Fibroblast of the aortic adventitia (primary cell): ENCODE data around the gene TRIM40. TPM values are rescaled to one million over a fixed set of nuclear protein-coding genes. Genes with fewer than 3 reads are reported as not detected.

ENCODE experiments used
- DNase-seq: peaks from one replicate; pipeline ENCODE4 v3.0.0-alpha.2; 2010; ENCODE audit warnings: low read depth
- H3K4me3 ChIP-seq: 2 replicates; pipeline ENCODE4 v1.5.1; 2011; ENCODE audit warnings: low read depth, mild to moderate bottlenecking, control low read depth, low read length, moderate library complexity
- CTCF ChIP-seq: IDR thresholded peaks from 2 replicates; pipeline ENCODE4 v1.5.1; 2011; ENCODE audit warnings: mild to moderate bottlenecking, low read length, control low read depth, inconsistent platforms; ENCODE audit not compliant: insufficient read depth
- total RNA-seq: library from RNA; depleted of rRNA; stranded (reverse); fragments of >200 nt; gene quantifications from 2 replicates; pipeline ENCODE4 v1.2.3, GENCODE V29; 2012; ENCODE audit warnings: low replicate concordance

Gene TRIM40
- total RNA-seq, 1 donor: not detected

- no peak for DNase-seq
- H3K4me3 ChIP-seq: no peak overlapping the region
- no peak for TF ChIP-seq CTCF
Measured at GRCh38 chr6:30097902-30098768, 37.8 kb upstream of the TRIM40 start.

- H3K4me3 ChIP-seq: no peak overlapping the region
- no peak for DNase-seq
- no peak for TF ChIP-seq CTCF
Measured at GRCh38 chr6:30100154-30100553, 35.8 kb upstream of the TRIM40 start.

DNA sequence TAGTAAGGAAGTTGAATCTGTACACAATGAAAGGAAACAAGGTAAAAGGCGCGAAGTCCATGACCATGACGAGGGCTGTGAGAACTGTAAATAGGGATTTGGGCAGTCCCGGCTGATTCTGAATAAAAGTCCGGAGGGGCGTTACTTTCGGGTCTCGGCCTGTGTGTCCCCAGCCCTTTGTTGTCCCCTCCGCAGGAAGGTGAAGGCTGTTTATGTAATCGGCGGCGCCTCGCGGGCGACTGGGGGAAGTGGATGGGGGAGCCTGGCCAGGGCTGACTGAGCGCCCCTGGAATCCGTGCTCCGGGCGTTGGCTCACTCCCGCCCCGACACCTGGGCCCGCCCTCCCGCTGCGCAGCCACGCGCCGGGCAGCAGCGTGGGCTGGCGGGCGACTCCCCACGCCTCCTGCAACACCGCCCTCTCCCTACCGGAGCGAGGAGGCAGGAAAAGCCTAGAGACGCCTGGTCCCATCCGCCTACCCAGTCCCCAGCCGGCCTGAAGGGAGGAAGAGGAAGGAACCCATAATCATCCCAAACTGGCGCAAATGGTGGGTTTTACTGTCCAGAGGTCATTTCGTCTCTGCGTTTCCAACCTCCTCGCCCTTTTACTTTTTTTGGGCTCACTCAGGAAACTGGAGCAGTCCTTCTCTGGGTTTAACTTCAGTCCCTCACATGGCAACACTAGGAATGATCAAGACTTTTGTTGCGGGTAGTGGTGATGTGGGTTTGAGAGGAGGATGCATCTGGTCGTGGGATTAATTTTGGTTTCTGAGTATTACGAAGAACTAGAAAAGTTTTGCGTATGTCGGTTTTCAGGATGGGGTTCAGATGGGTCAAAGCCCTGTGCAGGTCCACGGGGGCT is 35.1 kb upstream of the TRIM40 start:
- TF ChIP-seq CTCF: no peak
- DNase-seq: no peak
- peak overlapping the region; percentile 49 for H3K4me3 ChIP-seq

- peak overlapping the region; percentile 63 for H3K4me3 ChIP-seq
- TF ChIP-seq CTCF: no peak
- DNase-seq: peak; percentile 77
Measured at GRCh38 chr6:30101444-30102413, 34.2 kb upstream of the TRIM40 start.

DNA sequence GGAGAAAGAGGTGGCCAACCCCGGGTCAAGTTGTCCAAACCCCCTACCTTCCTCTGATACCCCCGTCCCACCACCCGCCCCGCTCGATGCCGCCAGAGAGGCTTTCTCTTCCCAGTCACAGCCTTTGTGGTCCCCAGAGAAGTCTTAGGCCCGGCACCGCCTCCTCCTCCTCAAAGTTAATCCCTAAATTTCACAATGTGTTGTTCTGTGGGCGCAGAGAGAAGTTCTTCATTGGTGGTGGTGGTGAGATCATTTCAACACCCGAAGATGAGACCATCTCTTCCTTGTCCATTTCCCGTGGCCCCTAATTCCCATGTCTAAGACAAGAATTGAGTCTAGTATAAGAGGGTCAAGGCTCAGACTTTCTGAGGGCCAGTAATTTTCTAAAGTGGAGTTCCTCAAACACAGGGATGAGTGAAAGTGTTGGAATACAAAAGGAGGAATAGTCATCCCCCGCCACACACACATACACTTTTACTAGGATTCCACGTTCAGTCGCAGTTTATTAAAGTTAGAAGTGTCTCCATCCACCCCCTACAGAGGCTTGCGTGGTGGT is 33.4 kb upstream of the TRIM40 start:
- TF ChIP-seq CTCF: no peak
- peak overlapping the region; percentile 50 for H3K4me3 ChIP-seq
- DNase-seq: no peak
